K562 (cell line): Measurements from ENCODE around the gene LITAF. TPM values are rescaled to one million over a fixed set of nuclear protein-coding genes. Genes with fewer than 3 reads are reported as not detected.

Source experiments
- EHMT2 ChIP-seq: fragments of 450-650 bp; IDR thresholded peaks from 2 replicates; pipeline ENCODE4 v1.6.1; 2018; ENCODE audit warnings: antibody characterized with exemption
- HLTF ChIP-seq: fragments of 450-650 bp; IDR thresholded peaks from 2 replicates; pipeline ENCODE4 v1.6.1; 2016
- L3MBTL2 ChIP-seq: fragments of 450-650 bp; IDR thresholded peaks from 2 replicates; pipeline ENCODE4 v1.6.1; 2016; ENCODE audit warnings: mild to moderate bottlenecking, moderate library complexity
- PKNOX1 ChIP-seq: fragments of 450-650 bp; IDR thresholded peaks from 2 replicates; pipeline ENCODE4 v1.6.1; 2016
- RBBP5 ChIP-seq: fragments of 200-600 bp; sonication (generic); IDR thresholded peaks from 2 replicates; pipeline ENCODE4 v1.6.1; 2012; ENCODE audit warnings: borderline replicate concordance, mild to moderate bottlenecking, low read length, control low read depth, inconsistent platforms; ENCODE audit not compliant: insufficient read depth, poor library complexity, severe bottlenecking
- SMAD4 ChIP-seq: fragments of 250-450 bp; sonication (Bioruptor Pico); conservative IDR thresholded peaks from 2 replicates; pipeline ENCODE4 v1.8.0; 2021; ENCODE audit warnings: inconsistent platforms, mild to moderate bottlenecking, moderate library complexity
- STAT6 ChIP-seq: sonication (generic); formaldehyde crosslinking; IDR thresholded peaks from 2 replicates; pipeline ENCODE4 v1.8.1; 2023; ENCODE audit warnings: mild to moderate bottlenecking, missing genetic modification reagents
- ZBTB11 ChIP-seq, 3 experiments: fragments of 200-800 bp in 1 of 3; fragments of 250-450 bp in 1 of 3; fragments of 450-650 bp in 1 of 3; sonication (Bioruptor Pico) in 1 of 3; sonication (Bioruptor generic) in 1 of 3; formaldehyde crosslinking in 1 of 3; IDR thresholded peaks; 2 replicates each; pipeline versions ENCODE4 v1.6.1 to v1.8.0; 2016 to 2022; ENCODE audit warnings: mild to moderate bottlenecking in 2 of 3, missing genetic modification characterization in 2 of 3, missing compliant biosample characterization in 1 of 3, moderate library complexity in 1 of 3
- ZMIZ1 ChIP-seq, 2 experiments: fragments of 150-350 bp in 1 of 2; IDR thresholded peaks; 2 replicates each; pipeline ENCODE4 v1.6.1; 2012 to 2016; ENCODE audit warnings: low read depth in 2 of 2, low read length in 2 of 2, mild to moderate bottlenecking in 1 of 2, moderate library complexity in 1 of 2
- ZNF609 ChIP-seq: sonication (generic); formaldehyde crosslinking; IDR thresholded peaks from 2 replicates; pipeline ENCODE4 v1.8.1; 2023; ENCODE audit warnings: missing genetic modification reagents, mild to moderate bottlenecking, borderline replicate concordance
- polyA plus RNA-seq, 8 experiments: library from polyadenylated mRNA; depleted of rRNA in 4 of 8; stranded (reverse) in 5 of 8; unstranded in 3 of 8; fragments of >200 nt; fragmentation: Nextera tagmentation in 2 of 8; fragmentation: Illumina TruSeq in 1 of 8; extraction: Ambion mirVana in 2 of 8; extraction: Trizol in 1 of 8; gene quantifications; 2 replicates each; pipeline versions ENCODE4 v1.2.1 to v1.2.3, GENCODE V29; 2011 to 2014; ENCODE audit warnings: inconsistent platforms in 1 of 8, missing spikeins in 1 of 8
- total RNA-seq, 7 experiments: library from RNA; depleted of rRNA in 6 of 7; stranded (reverse); fragments of >200 nt in 6 of 7; fragmentation: Illumina TruSeq in 2 of 7; extraction: Trizol in 2 of 7; gene quantifications; 2 replicates each; pipeline versions ENCODE4 v1.2.1 to v1.2.3, GENCODE V29; 2011 to 2021; ENCODE audit warnings: low replicate concordance in 1 of 7

Gene LITAF
- total and polyA plus RNA-seq, 9 of the 15 experiments (the other 6 are each of a cell fraction or from before 2014, with no cell fraction given): 4.1 to 17.8 (median 11.9) TPM

GRCh38 chr16:11610580-11610979 is 23.9 kb upstream of the LITAF start (continued):
- no peak for TF ChIP-seq STAT6 (CRISPR knock-in tag)
- TF ChIP-seq ZMIZ1 (IDR thresholded peaks at IDR 0.05; ENCODE audit: low read depth in 2 of 2, low read length in 2 of 2): 0 out of 4 replicates have a peak, but pooled peaks of 1 of the 2 experiments have one; percentile 29
- TF ChIP-seq EHMT2: peak; percentile 29; the same call in 1 of the 2 replicates
- no peak; the same call in 1 of the 2 replicates for TF ChIP-seq SMAD4 (CRISPR knock-in tag)
- peak; percentile 92 for TF ChIP-seq HLTF
- 0 out of 6 replicates have a peak, but pooled peaks of 1 of the 3 experiments have one; percentile 19 for TF ChIP-seq ZBTB11 (CRISPR knock-in tag; IDR thresholded peaks at IDR 0.05)
- TF ChIP-seq L3MBTL2: 0 out of 2 replicates have a peak, but pooled peaks have one; percentile 24
- TF ChIP-seq PKNOX1: no peak
- no peak for TF ChIP-seq RBBP5
- TF ChIP-seq ZNF609: no peak
